Esophagus muscularis mucosa (tissue), 4 donors: Measurements from ENCODE around the gene CTNNA3.

Experiments used
- EP300 ChIP-seq: sonication (generic); formaldehyde crosslinking; IDR thresholded peaks from one replicate; pipeline ENCODE4 v1.6.1; 2017; ENCODE audit warnings: antibody characterized with exemption
- POLR2A ChIP-seq: fragments of 450-650 bp; IDR thresholded peaks from one replicate; pipeline ENCODE4 v1.6.1; 2017; ENCODE audit warnings: antibody characterized with exemption, moderate library complexity, mild to moderate bottlenecking, low read depth
- POLR2AphosphoS5 ChIP-seq, 2 donors: sonication (generic); formaldehyde crosslinking; IDR thresholded peaks; one replicate each; pipeline ENCODE4 v1.6.1; 2017; ENCODE audit warnings: antibody characterized with exemption in 2 of 2
- TF ChIP-seq, protein P1 (sequence below), 3 experiments: fragments of 200-600 bp in 2 of 3; fragments of 450-650 bp in 1 of 3; sonication (generic) in 2 of 3; IDR thresholded peaks; one replicate each; pipeline ENCODE4 v1.5.1; 2017 to 2019; ENCODE audit warnings: antibody characterized with exemption in 3 of 3, mild to moderate bottlenecking in 2 of 3, moderate library complexity in 1 of 3

DNA sequence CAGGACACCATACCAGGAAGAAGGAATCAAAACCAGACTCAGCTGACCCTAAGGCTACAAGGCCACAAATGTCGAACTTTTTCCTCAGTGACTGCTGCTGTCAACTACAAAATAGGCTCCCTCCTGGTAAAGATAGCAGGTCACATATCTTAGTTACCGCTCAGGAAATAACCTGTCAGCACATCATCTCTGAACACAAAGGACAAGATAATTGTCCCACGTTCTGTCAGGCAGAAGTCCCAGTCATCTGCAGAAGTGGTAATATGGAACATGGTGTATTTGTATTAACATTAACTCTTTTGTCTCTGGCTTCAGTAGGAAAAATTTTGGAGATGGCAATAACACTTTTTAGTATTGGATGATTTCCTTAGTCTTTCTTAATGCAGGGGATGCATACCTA is 1400.4 kb downstream of the CTNNA3 start:
- TF ChIP-seq POLR2A: no peak
- TF ChIP-seq, protein P1, sequence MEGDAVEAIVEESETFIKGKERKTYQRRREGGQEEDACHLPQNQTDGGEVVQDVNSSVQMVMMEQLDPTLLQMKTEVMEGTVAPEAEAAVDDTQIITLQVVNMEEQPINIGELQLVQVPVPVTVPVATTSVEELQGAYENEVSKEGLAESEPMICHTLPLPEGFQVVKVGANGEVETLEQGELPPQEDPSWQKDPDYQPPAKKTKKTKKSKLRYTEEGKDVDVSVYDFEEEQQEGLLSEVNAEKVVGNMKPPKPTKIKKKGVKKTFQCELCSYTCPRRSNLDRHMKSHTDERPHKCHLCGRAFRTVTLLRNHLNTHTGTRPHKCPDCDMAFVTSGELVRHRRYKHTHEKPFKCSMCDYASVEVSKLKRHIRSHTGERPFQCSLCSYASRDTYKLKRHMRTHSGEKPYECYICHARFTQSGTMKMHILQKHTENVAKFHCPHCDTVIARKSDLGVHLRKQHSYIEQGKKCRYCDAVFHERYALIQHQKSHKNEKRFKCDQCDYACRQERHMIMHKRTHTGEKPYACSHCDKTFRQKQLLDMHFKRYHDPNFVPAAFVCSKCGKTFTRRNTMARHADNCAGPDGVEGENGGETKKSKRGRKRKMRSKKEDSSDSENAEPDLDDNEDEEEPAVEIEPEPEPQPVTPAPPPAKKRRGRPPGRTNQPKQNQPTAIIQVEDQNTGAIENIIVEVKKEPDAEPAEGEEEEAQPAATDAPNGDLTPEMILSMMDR (IDR thresholded peaks at IDR 0.05): no peak
- no peak for TF ChIP-seq POLR2AphosphoS5 (IDR thresholded peaks at IDR 0.05)
- no peak for TF ChIP-seq EP300
